Frontal cortex (tissue), 4 donors: ENCODE measurements around the gene MOSPD3. TPM values are rescaled to one million over a fixed set of nuclear protein-coding genes. Genes with fewer than 3 reads are reported as not detected.
A peak's percentile ranks its signal among the peaks of the same experiment; 100 is the strongest.
"Not testable (repeated sequence)": the region's sequence is repeated elsewhere in the genome, so short reads cannot be mapped to it uniquely, and the experiment has no call there.

ENCODE experiments used
- DNase-seq, 2 donors: peaks; one replicate each; pipeline ENCODE4 v3.0.0; 2012; ENCODE audit warnings: low spot score in 2 of 2
- FAIRE-seq: peaks from 2 replicates; lab custom pipeline; 2012; peaks lifted over from hg19 to GRCh38; lab: Jason Lieb, UNC
- small RNA-seq: library from RNA; depleted of rRNA; stranded (forward); fragments of <200 nt; gene quantifications from one replicate; pipeline ENCODE3, GENCODE V24; 2014
- total RNA-seq: library from RNA; depleted of rRNA; stranded (reverse); fragments of >200 nt; gene quantifications from one replicate; pipeline ENCODE4 v1.2.3, GENCODE V29; 2014
- donor health status: control.
- donor health status: control.
- donor health status: control.

Gene MOSPD3
- total RNA-seq, 1 donor from 2014 or later = 9.0 TPM

DNA sequence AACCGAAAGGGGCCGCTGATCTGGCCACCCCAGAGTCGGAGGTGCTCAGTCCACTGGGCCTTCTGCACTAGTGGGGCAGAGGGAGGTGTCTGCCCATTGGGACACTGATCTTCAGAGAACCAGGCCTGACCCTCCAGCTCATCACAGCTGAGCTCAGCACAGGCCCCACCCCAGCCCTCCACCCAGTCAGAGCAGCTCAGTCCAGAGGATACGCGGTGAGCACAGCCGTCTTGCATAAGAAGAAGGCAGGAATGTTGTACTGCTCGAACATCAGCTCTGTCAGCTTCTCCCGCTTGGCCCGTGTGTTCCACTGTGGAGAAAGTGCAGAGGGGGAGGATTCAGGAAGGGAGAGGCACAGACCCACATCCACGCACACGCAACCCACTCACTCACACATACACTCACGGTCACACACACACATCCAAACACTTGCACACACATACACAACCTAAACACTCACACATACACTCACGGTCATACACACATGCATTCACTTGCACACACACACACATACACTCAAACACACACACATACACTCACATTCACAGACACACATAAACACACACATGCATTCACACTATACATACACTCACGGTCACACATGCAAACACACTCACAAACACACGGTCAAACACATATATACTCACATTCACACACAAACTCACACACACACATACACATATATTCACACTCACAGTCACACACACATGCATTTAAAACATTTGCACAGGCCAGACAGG lies 37.7 kb downstream of the MOSPD3 start:
- DNase-seq (no peak), FAIRE-seq (no peak)

- FAIRE-seq (no peak), DNase-seq (no peak)
Measured at GRCh38 chr7:100654908-100655831, 42.8 kb downstream of the MOSPD3 start.

- FAIRE-seq = no peak
- DNase-seq = peak; percentile 73 to 93
Measured at GRCh38 chr7:100655908-100656674, 43.8 kb downstream of the MOSPD3 start, which contains the start of gene ACTL6B. ACTL6B (minus strand) TSS chr7:100656448; CDS start chr7:100656354, 94 bp downstream.

GRCh38 chr7:100662194-100662776 lies 49.9 kb downstream of the MOSPD3 start:
- not testable (repeated sequence) for FAIRE-seq, DNase-seq

Small RNAs within 50 kb of the gene (small RNA-seq; reads per million reads assigned to genes)
- gene SAP25 = not detected

Other genes with a start within 250 kb of the MOSPD3 start
- 0.82 TPM for gene PILRA, start 239.1 kb upstream of the MOSPD3 start, total RNA-seq
- 2.0 TPM for gene ZCWPW1, start 183.8 kb upstream of the MOSPD3 start, total RNA-seq
- gene MEPCE, start 182.7 kb upstream of the MOSPD3 start, total RNA-seq = 27.7 TPM
- 7.3 TPM for gene PPP1R35, start 176.0 kb upstream of the MOSPD3 start, total RNA-seq
- not detected for gene SPACDR, start 148.3 kb upstream of the MOSPD3 start, total RNA-seq
- gene TSC22D4, start 133.3 kb upstream of the MOSPD3 start, total RNA-seq = 7.3 TPM
- gene NYAP1, start 128.6 kb upstream of the MOSPD3 start, total RNA-seq = 55.0 TPM
- gene AGFG2, start 73.3 kb upstream of the MOSPD3 start, total RNA-seq = 2.0 TPM
- gene SAP25, start 38.6 kb upstream of the MOSPD3 start, total RNA-seq = not detected
- 6.1 TPM for gene LRCH4, start 26.4 kb upstream of the MOSPD3 start, total RNA-seq
- 0.41 TPM for gene FBXO24, start 26.2 kb upstream of the MOSPD3 start, total RNA-seq
- 3.3 TPM for gene PCOLCE, start 10.2 kb upstream of the MOSPD3 start, total RNA-seq
- 2.9 TPM for gene TFR2, start 29.0 kb downstream of the MOSPD3 start, total RNA-seq
- 163 TPM for gene ACTL6B, start 43.9 kb downstream of the MOSPD3 start, total RNA-seq
- gene GNB2, start 61.2 kb downstream of the MOSPD3 start, total RNA-seq = 72.6 TPM
- gene GIGYF1, start 81.7 kb downstream of the MOSPD3 start, total RNA-seq = 15.1 TPM
- gene POP7, start 93.6 kb downstream of the MOSPD3 start, total RNA-seq = 52.6 TPM
- not detected for gene EPO, start 107.9 kb downstream of the MOSPD3 start, total RNA-seq
- gene ZAN, start 121.1 kb downstream of the MOSPD3 start, total RNA-seq = not detected
- gene EPHB4, start 215.0 kb downstream of the MOSPD3 start, total RNA-seq = 7.7 TPM
- 18.3 TPM for gene SLC12A9, start 240.2 kb downstream of the MOSPD3 start, total RNA-seq